Neuronal stem cell (in vitro differentiated cells): ENCODE data around the gene CD300LB.

Experiments used
- DNase-seq: peaks from one replicate; pipeline ENCODE4 v3.0.0-alpha.2; 2013; ENCODE audit warnings: low spot score
- H2AFZ ChIP-seq: one replicate; pipeline ENCODE4 v1.6.1; 2013; ENCODE audit warnings: mild to moderate bottlenecking, low read length, inconsistent platforms
- H2AK5ac ChIP-seq: 2 replicates; pipeline ENCODE4 v1.6.1; 2013; ENCODE audit warnings: low read depth, mild to moderate bottlenecking, inconsistent platforms, low read length, moderate library complexity, mixed read lengths
- H2BK120ac ChIP-seq: 2 replicates; pipeline ENCODE4 v1.6.1; 2013; ENCODE audit warnings: low read depth, mild to moderate bottlenecking, inconsistent platforms, low read length, moderate library complexity, mixed read lengths
- H2BK12ac ChIP-seq: one replicate; pipeline ENCODE4 v1.6.1; 2013; ENCODE audit warnings: low read length, inconsistent platforms
- H2BK15ac ChIP-seq: 2 replicates; pipeline ENCODE4 v1.6.1; 2013; ENCODE audit warnings: mild to moderate bottlenecking, low read length, inconsistent platforms, mixed read lengths
- H2BK5ac ChIP-seq: one replicate; pipeline ENCODE4 v1.6.1; 2013; ENCODE audit warnings: inconsistent platforms, mild to moderate bottlenecking, low read length, moderate library complexity
- H3K14ac ChIP-seq: one replicate; pipeline ENCODE4 v1.6.1; 2013; ENCODE audit warnings: low read length, inconsistent platforms
- H3K18ac ChIP-seq: 2 replicates; pipeline ENCODE4 v1.6.1; 2013; ENCODE audit warnings: low read length, inconsistent platforms
- H3K23ac ChIP-seq: 2 replicates; pipeline ENCODE4 v1.6.1; 2013; ENCODE audit warnings: low read depth, mild to moderate bottlenecking, mixed read lengths, low read length, inconsistent platforms; ENCODE audit not compliant: poor library complexity
- H3K27ac ChIP-seq: replicated peaks from 3 replicates; pipeline ENCODE4 v1.5.1; 2013; ENCODE audit warnings: low read length, inconsistent platforms
- H3K27me3 ChIP-seq, 3 experiments: 2 replicates each; pipeline ENCODE4 v1.6.1; 2013; ENCODE audit warnings: low read length in 3 of 3, mild to moderate bottlenecking in 2 of 3, inconsistent platforms in 1 of 3, low read depth in 1 of 3, mixed read lengths in 1 of 3, moderate library complexity in 1 of 3; ENCODE audit not compliant: control insufficient read depth in 3 of 3, insufficient read depth in 3 of 3
- H3K36me3 ChIP-seq, 2 donors: replicated peaks in 1 of 2; 2 replicates each; pipeline ENCODE4 v1.6.1; 2013; ENCODE audit warnings: low read length in 2 of 2; ENCODE audit not compliant: control insufficient read depth in 2 of 2, insufficient read depth in 2 of 2
- H3K4ac ChIP-seq: 2 replicates; pipeline ENCODE4 v1.6.1; 2013; ENCODE audit warnings: inconsistent platforms, mild to moderate bottlenecking, low read length, moderate library complexity
- H3K4me1 ChIP-seq, 2 donors: 1 replicate in 1 of 2; 2 replicates in 1 of 2; pipeline ENCODE4 v1.6.1; 2013; ENCODE audit warnings: low read length in 2 of 2, low read depth in 1 of 2; ENCODE audit not compliant: control insufficient read depth in 2 of 2, insufficient read depth in 1 of 2
- H3K4me2 ChIP-seq: one replicate; pipeline ENCODE4 v1.6.1; 2013; ENCODE audit warnings: mild to moderate bottlenecking, low read length, inconsistent platforms; ENCODE audit not compliant: insufficient read depth, poor library complexity, severe bottlenecking
- H3K4me3 ChIP-seq, 2 donors: 2 replicates each; pipeline ENCODE4 v1.5.1; 2013; ENCODE audit warnings: low read length in 2 of 2, mild to moderate bottlenecking in 2 of 2, inconsistent platforms in 1 of 2, moderate library complexity in 1 of 2
- H3K79me1 ChIP-seq: one replicate; pipeline ENCODE4 v1.6.1; 2013; ENCODE audit warnings: low read depth, mild to moderate bottlenecking, inconsistent platforms, low read length, moderate library complexity
- H3K9ac ChIP-seq: one replicate; pipeline ENCODE4 v1.6.1; 2013; ENCODE audit warnings: mild to moderate bottlenecking, low read depth, low read length, inconsistent platforms; ENCODE audit not compliant: poor library complexity
- H3K9me3 ChIP-seq, 2 donors: replicated peaks in 1 of 2; 2 replicates each; pipeline versions ENCODE3 to v1.6.1; 2013; ENCODE audit warnings: low read length in 2 of 2, mild to moderate bottlenecking in 2 of 2, inconsistent platforms in 1 of 2, low read depth in 1 of 2, mixed read lengths in 1 of 2, moderate library complexity in 1 of 2; ENCODE audit not compliant: control insufficient read depth in 2 of 2, insufficient read depth in 1 of 2
- H4K8ac ChIP-seq: one replicate; pipeline ENCODE4 v1.6.1; 2013; ENCODE audit warnings: low read depth, mild to moderate bottlenecking, inconsistent platforms, low read length, moderate library complexity
- H4K91ac ChIP-seq: one replicate; pipeline ENCODE4 v1.6.1; 2013; ENCODE audit warnings: low read length, low read depth, mild to moderate bottlenecking, inconsistent platforms; ENCODE audit not compliant: poor library complexity
- WGBS, 2 donors: extraction: QIAGEN DNeasy Blood & Tissue Kit; methylation state at CpG; one replicate each; pipeline ENCODE4 v1.1.7; 2013; ENCODE audit warnings: missing lambda C conversion rate in 2 of 2, mixed read lengths in 1 of 2; ENCODE audit not compliant: insufficient read length in 2 of 2, insufficient replicate concordance in 1 of 2; ENCODE audit errors: extremely low coverage in 2 of 2; 5-methylcytosine and 5-hydroxymethylcytosine counted together

CD300LB gene

GRCh38 chr17:74555427-74555940 is 24.2 kb upstream of the CD300LB start:
- no CpG with 5 or more reads among the region's 7 CpGs for WGBS, 2 donors

GRCh38 chr17:74554909-74555308 is 23.6 kb upstream of the CD300LB start:
- no peak overlapping the region for H2BK12ac ChIP-seq
- H3K36me3 ChIP-seq = no peaks in the 10 kb centered on the region
- H2BK5ac ChIP-seq = no peak overlapping the region
- peaks cover 0 to 4% (median 0%) of the 10 kb centered on the region in 3 experiments for H3K27me3 ChIP-seq
- H3K9ac ChIP-seq = no peak overlapping the region
- H3K79me1 ChIP-seq = no peaks in the 10 kb centered on the region
- H3K27ac ChIP-seq = no peak overlapping the region
- H2BK120ac ChIP-seq = no peak overlapping the region
- H2BK15ac ChIP-seq = no peak overlapping the region
- H3K14ac ChIP-seq = no peak overlapping the region
- no peak overlapping the region for H4K91ac ChIP-seq
- no peak overlapping the region for H2AFZ ChIP-seq
- WGBS, 2 donors = no CpG with 5 or more reads among the region's 6 CpGs
- H3K23ac ChIP-seq = no peak overlapping the region
- no peak overlapping the region for H4K8ac ChIP-seq
- DNase-seq = no peak
- no peak overlapping the region for H2AK5ac ChIP-seq
- H3K4me3 ChIP-seq = no peak overlapping the region
- no peaks in the 10 kb centered on the region for H3K9me3 ChIP-seq
- peaks cover 0 to 3% of the 10 kb centered on the region in 2 donors for H3K4me1 ChIP-seq
- H3K4ac ChIP-seq = no peak overlapping the region
- H3K18ac ChIP-seq = no peak overlapping the region
- no peak overlapping the region for H3K4me2 ChIP-seq

More at GRCh38 chr17:74555427-74555940, 24.2 kb upstream of the CD300LB start:
- H2BK15ac ChIP-seq = no peak overlapping the region
- no peak overlapping the region for H3K18ac ChIP-seq
- no peak overlapping the region for H4K91ac ChIP-seq
- no peak overlapping the region for H2BK12ac ChIP-seq
- H3K4ac ChIP-seq = no peak overlapping the region
- H3K4me1 ChIP-seq = peaks cover 0 to 3% of the 10 kb centered on the region in 2 donors
- H3K4me3 ChIP-seq = no peak overlapping the region
- H3K36me3 ChIP-seq = no peaks in the 10 kb centered on the region
- H2BK120ac ChIP-seq = no peak overlapping the region
- no peak overlapping the region for H2AK5ac ChIP-seq
- no peak overlapping the region for H3K14ac ChIP-seq
- H3K4me2 ChIP-seq = no peak overlapping the region
- no peaks in the 10 kb centered on the region for H3K9me3 ChIP-seq
- no peak for DNase-seq
- no peak overlapping the region for H2AFZ ChIP-seq
- no peak overlapping the region for H3K27ac ChIP-seq
- no peak overlapping the region for H4K8ac ChIP-seq
- H3K79me1 ChIP-seq = no peaks in the 10 kb centered on the region
- no peak overlapping the region for H2BK5ac ChIP-seq
- no peak overlapping the region for H3K9ac ChIP-seq
- no peak overlapping the region for H3K23ac ChIP-seq
- peaks cover 0 to 4% (median 0%) of the 10 kb centered on the region in 3 experiments for H3K27me3 ChIP-seq

GRCh38 chr17:74552037-74552436 is 20.8 kb upstream of the CD300LB start:
- Histone ChIP-seq H2AFZ (no peak overlapping the region), H4K91ac (no peak overlapping the region), H4K8ac (no peak overlapping the region), H3K4ac (no peak overlapping the region), H3K79me1 (no peaks in the 10 kb centered on the region), H3K9ac (no peak overlapping the region), H2BK15ac (no peak overlapping the region), H3K4me2 (no peak overlapping the region), H3K14ac (no peak overlapping the region), H3K23ac (no peak overlapping the region), H2AK5ac (no peak overlapping the region), H3K4me1 (peaks cover 0 to 3% of the 10 kb centered on the region in 2 donors), H3K36me3 (no peaks in the 10 kb centered on the region), H3K4me3 (no peak overlapping the region), H3K27me3 (peaks cover 0 to 14% (median 0%) of the 10 kb centered on the region in 3 experiments), H2BK120ac (no peak overlapping the region), H3K9me3 (no peaks in the 10 kb centered on the region), H3K27ac (no peak overlapping the region), H2BK5ac (no peak overlapping the region), H2BK12ac (no peak overlapping the region), H3K18ac (peak overlapping the region; percentile 38)
- WGBS, 2 donors = no CpG with 5 or more reads among the region's 7 CpGs
- no peak for DNase-seq

- Histone ChIP-seq H2AFZ (no peak overlapping the region), H4K8ac (no peak overlapping the region), H3K23ac (no peak overlapping the region), H3K9ac (no peak overlapping the region), H3K36me3 (no peaks in the 10 kb centered on the region), H2BK120ac (no peak overlapping the region), H3K4ac (no peak overlapping the region), H3K18ac (no peak overlapping the region), H2BK15ac (no peak overlapping the region), H2BK12ac (no peak overlapping the region), H3K27ac (no peak overlapping the region), H3K4me2 (no peak overlapping the region), H3K14ac (peak overlapping the region; percentile 41), H3K4me1 (peaks cover 0 to 3% of the 10 kb centered on the region in 2 donors), H2BK5ac (peak overlapping the region; percentile 56), H2AK5ac (peak overlapping the region; percentile 86), H3K79me1 (no peaks in the 10 kb centered on the region), H3K9me3 (no peaks in the 10 kb centered on the region), H4K91ac (no peak overlapping the region), H3K27me3 (peaks cover 0 to 14% (median 0%) of the 10 kb centered on the region in 3 experiments), H3K4me3 (no peak overlapping the region)
- DNase-seq = no peak
- no CpG with 5 or more reads among the region's 15 CpGs for WGBS, 2 donors
These were observed 19.3 kb upstream of the CD300LB start for GRCh38 chr17:74550602-74551001.
